ENCODE measurements around the gene HLTF. TPM values are rescaled to one million over a fixed set of nuclear protein-coding genes. Genes with fewer than 3 reads are reported as not detected.
A peak's percentile ranks its signal among the peaks of the same experiment; 100 is the strongest.
"Not testable (repeated sequence)": the region's sequence is repeated elsewhere in the genome, so short reads cannot be mapped to it uniquely, and the experiment has no call there.

Gene HLTF
- total RNA-seq, 2 donors from 2014 or later = 24.5 to 28.2 TPM

- Mint-ChIP-seq H3K27ac (no peak overlapping the region), H3K9me3 (no peaks in the 10 kb centered on the region), H3K36me3 (ENCODE audit: low read depth) (no peaks in the 10 kb centered on the region), H3K4me3 (no peak overlapping the region), H3K27me3 (peaks cover 9% of the 10 kb centered on the region), H3K4me1 (no peaks in the 10 kb centered on the region)
- no peak for ATAC-seq (replicated peaks)
Observed at GRCh38 chr3:149101641-149102040, 15.3 kb upstream of the HLTF start.

GRCh38 chr3:149101154-149101553, 14.8 kb upstream of the HLTF start:
- ATAC-seq (replicated peaks) = no peak
- Mint-ChIP-seq H3K36me3 (ENCODE audit: low read depth) (no peaks in the 10 kb centered on the region), H3K4me1 (no peaks in the 10 kb centered on the region)

GRCh38 chr3:149097987-149098386, 11.7 kb upstream of the HLTF start:
- H3K9me3 Mint-ChIP-seq; H3K27ac Mint-ChIP-seq; H3K4me1 Mint-ChIP-seq; H3K36me3 Mint-ChIP-seq (ENCODE audit: low read depth); ATAC-seq (replicated peaks); H3K27me3 Mint-ChIP-seq; H3K4me3 Mint-ChIP-seq: not testable (repeated sequence)

More at GRCh38 chr3:149101154-149101553, 14.8 kb upstream of the HLTF start:
- no peaks in the 10 kb centered on the region for H3K9me3 Mint-ChIP-seq
- peaks cover 9% of the 10 kb centered on the region for H3K27me3 Mint-ChIP-seq
- no peak overlapping the region for H3K4me3 Mint-ChIP-seq
- no peak overlapping the region for H3K27ac Mint-ChIP-seq

GRCh38 chr3:149095487-149095886, 9.2 kb upstream of the HLTF start:
- Mint-ChIP-seq H3K27ac (no peak overlapping the region), H3K4me3 (no peak overlapping the region), H3K36me3 (ENCODE audit: low read depth) (no peaks in the 10 kb centered on the region), H3K27me3 (no peaks in the 10 kb centered on the region), H3K4me1 (no peaks in the 10 kb centered on the region), H3K9me3 (no peaks in the 10 kb centered on the region)
- no peak for ATAC-seq (replicated peaks)

GRCh38 chr3:149091983-149092382, 5.7 kb upstream of the HLTF start:
- no peaks in the 10 kb centered on the region for H3K4me1 Mint-ChIP-seq
- no peak overlapping the region for H3K4me3 Mint-ChIP-seq
- no peaks in the 10 kb centered on the region for H3K9me3 Mint-ChIP-seq
- no peak for ATAC-seq (replicated peaks)
- H3K36me3 Mint-ChIP-seq (ENCODE audit: low read depth) = no peaks in the 10 kb centered on the region
- no peak overlapping the region for H3K27ac Mint-ChIP-seq
- H3K27me3 Mint-ChIP-seq = no peaks in the 10 kb centered on the region

GRCh38 chr3:149090907-149091306, 4.6 kb upstream of the HLTF start:
- Mint-ChIP-seq H3K4me1 (peaks cover 5% of the 10 kb centered on the region), H3K9me3 (no peaks in the 10 kb centered on the region), H3K4me3 (no peak overlapping the region), H3K36me3 (ENCODE audit: low read depth) (no peaks in the 10 kb centered on the region), H3K27ac (no peak overlapping the region), H3K27me3 (no peaks in the 10 kb centered on the region)
- no peak for ATAC-seq (replicated peaks)

- Mint-ChIP-seq H3K4me1 (peaks cover 8% of the 10 kb centered on the region), H3K9me3 (no peaks in the 10 kb centered on the region), H3K27me3 (no peaks in the 10 kb centered on the region), H3K36me3 (ENCODE audit: low read depth) (no peaks in the 10 kb centered on the region), H3K4me3 (no peak overlapping the region), H3K27ac (no peak overlapping the region)
- ATAC-seq (replicated peaks) = no peak
Observed at GRCh38 chr3:149090461-149090860, 4.1 kb upstream of the HLTF start.

GRCh38 chr3:149089395-149089794, 3.1 kb upstream of the HLTF start:
- no peak overlapping the region for H3K27ac Mint-ChIP-seq
- no peak overlapping the region for H3K4me3 Mint-ChIP-seq
- H3K27me3 Mint-ChIP-seq = no peaks in the 10 kb centered on the region
- no peaks in the 10 kb centered on the region for H3K9me3 Mint-ChIP-seq
- H3K36me3 Mint-ChIP-seq (ENCODE audit: low read depth) = no peaks in the 10 kb centered on the region
- peaks cover 13% of the 10 kb centered on the region for H3K4me1 Mint-ChIP-seq
- no peak for ATAC-seq (replicated peaks)

GRCh38 chr3:149087208-149087607, 875 bp upstream of the HLTF start:
- H3K36me3 Mint-ChIP-seq (ENCODE audit: low read depth) = peaks cover 3% of the 10 kb centered on the region
- peaks cover 13% of the 10 kb centered on the region for H3K4me1 Mint-ChIP-seq
- no peak overlapping the region for H3K27ac Mint-ChIP-seq
- ATAC-seq (replicated peaks) = no peak
- H3K27me3 Mint-ChIP-seq = no peaks in the 10 kb centered on the region
- no peaks in the 10 kb centered on the region for H3K9me3 Mint-ChIP-seq
- peak overlapping the region; percentile 94 for H3K4me3 Mint-ChIP-seq

GRCh38 chr3:149085828-149086231, 503 bp downstream of the HLTF start:
- H3K4me3 Mint-ChIP-seq = peak overlapping the region; percentile 94
- peak; percentile 54 for ATAC-seq (replicated peaks)

GRCh38 chr3:149081772-149082171, 4.6 kb downstream of the HLTF start:
- H3K4me3 Mint-ChIP-seq = no peak overlapping the region
- H3K27ac Mint-ChIP-seq = no peak overlapping the region
- H3K9me3 Mint-ChIP-seq = no peaks in the 10 kb centered on the region
- peaks cover 11% of the 10 kb centered on the region for H3K4me1 Mint-ChIP-seq
- H3K27me3 Mint-ChIP-seq = no peaks in the 10 kb centered on the region
- ATAC-seq (replicated peaks) = no peak
- H3K36me3 Mint-ChIP-seq (ENCODE audit: low read depth) = peaks cover 6% of the 10 kb centered on the region

More at GRCh38 chr3:149085828-149086231, 503 bp downstream of the HLTF start:
- Mint-ChIP-seq H3K27ac (peak overlapping the region; percentile 78), H3K36me3 (ENCODE audit: low read depth) (peaks cover 6% of the 10 kb centered on the region), H3K9me3 (no peaks in the 10 kb centered on the region), H3K27me3 (no peaks in the 10 kb centered on the region), H3K4me1 (peaks cover 13% of the 10 kb centered on the region)

- no peak overlapping the region for H3K27ac Mint-ChIP-seq
- H3K36me3 Mint-ChIP-seq (ENCODE audit: low read depth) = peaks cover 6% of the 10 kb centered on the region
- H3K27me3 Mint-ChIP-seq = no peaks in the 10 kb centered on the region
- H3K4me3 Mint-ChIP-seq = no peak overlapping the region
- H3K4me1 Mint-ChIP-seq = peaks cover 7% of the 10 kb centered on the region
- no peak for ATAC-seq (replicated peaks)
- H3K9me3 Mint-ChIP-seq = no peaks in the 10 kb centered on the region
Observed at GRCh38 chr3:149080699-149081091, 5.6 kb downstream of the HLTF start.

- Mint-ChIP-seq H3K9me3 (no peaks in the 10 kb centered on the region), H3K36me3 (ENCODE audit: low read depth) (peaks cover 7% of the 10 kb centered on the region), H3K4me1 (peaks cover 3% of the 10 kb centered on the region), H3K4me3 (no peak overlapping the region), H3K27ac (no peak overlapping the region), H3K27me3 (no peaks in the 10 kb centered on the region)
- ATAC-seq (replicated peaks) = no peak
Observed at GRCh38 chr3:149080011-149080698, 6.2 kb downstream of the HLTF start.

- no peaks in the 10 kb centered on the region for H3K27me3 Mint-ChIP-seq
- no peak overlapping the region for H3K4me3 Mint-ChIP-seq
- H3K27ac Mint-ChIP-seq = no peak overlapping the region
- peaks cover 27% of the 10 kb centered on the region for H3K36me3 Mint-ChIP-seq (ENCODE audit: low read depth)
- no peaks in the 10 kb centered on the region for H3K4me1 Mint-ChIP-seq
- no peak for ATAC-seq (replicated peaks)
- H3K9me3 Mint-ChIP-seq = no peaks in the 10 kb centered on the region
Observed at GRCh38 chr3:149077628-149078027, 8.7 kb downstream of the HLTF start.

GRCh38 chr3:149067883-149068282, 18.4 kb downstream of the HLTF start:
- Mint-ChIP-seq H3K9me3 (no peaks in the 10 kb centered on the region), H3K4me1 (no peaks in the 10 kb centered on the region), H3K36me3 (ENCODE audit: low read depth) (peaks cover 58% of the 10 kb centered on the region), H3K27me3 (no peaks in the 10 kb centered on the region), H3K4me3 (no peak overlapping the region), H3K27ac (no peak overlapping the region)
- no peak for ATAC-seq (replicated peaks)

- ATAC-seq (replicated peaks) = no peak
- no peak overlapping the region for H3K4me3 Mint-ChIP-seq
- no peak overlapping the region for H3K27ac Mint-ChIP-seq
- no peaks in the 10 kb centered on the region for H3K4me1 Mint-ChIP-seq
- peaks cover 47% of the 10 kb centered on the region for H3K36me3 Mint-ChIP-seq (ENCODE audit: low read depth)
- no peaks in the 10 kb centered on the region for H3K27me3 Mint-ChIP-seq
- H3K9me3 Mint-ChIP-seq = no peaks in the 10 kb centered on the region
Observed at GRCh38 chr3:149061776-149062175, 24.6 kb downstream of the HLTF start.
